ENCODE data around the gene AKIP1.
"Not testable (repeated sequence)": the region's sequence is repeated elsewhere in the genome, so short reads cannot be mapped to it uniquely, and the experiment has no call there.

The AKIP1 gene

DNA sequence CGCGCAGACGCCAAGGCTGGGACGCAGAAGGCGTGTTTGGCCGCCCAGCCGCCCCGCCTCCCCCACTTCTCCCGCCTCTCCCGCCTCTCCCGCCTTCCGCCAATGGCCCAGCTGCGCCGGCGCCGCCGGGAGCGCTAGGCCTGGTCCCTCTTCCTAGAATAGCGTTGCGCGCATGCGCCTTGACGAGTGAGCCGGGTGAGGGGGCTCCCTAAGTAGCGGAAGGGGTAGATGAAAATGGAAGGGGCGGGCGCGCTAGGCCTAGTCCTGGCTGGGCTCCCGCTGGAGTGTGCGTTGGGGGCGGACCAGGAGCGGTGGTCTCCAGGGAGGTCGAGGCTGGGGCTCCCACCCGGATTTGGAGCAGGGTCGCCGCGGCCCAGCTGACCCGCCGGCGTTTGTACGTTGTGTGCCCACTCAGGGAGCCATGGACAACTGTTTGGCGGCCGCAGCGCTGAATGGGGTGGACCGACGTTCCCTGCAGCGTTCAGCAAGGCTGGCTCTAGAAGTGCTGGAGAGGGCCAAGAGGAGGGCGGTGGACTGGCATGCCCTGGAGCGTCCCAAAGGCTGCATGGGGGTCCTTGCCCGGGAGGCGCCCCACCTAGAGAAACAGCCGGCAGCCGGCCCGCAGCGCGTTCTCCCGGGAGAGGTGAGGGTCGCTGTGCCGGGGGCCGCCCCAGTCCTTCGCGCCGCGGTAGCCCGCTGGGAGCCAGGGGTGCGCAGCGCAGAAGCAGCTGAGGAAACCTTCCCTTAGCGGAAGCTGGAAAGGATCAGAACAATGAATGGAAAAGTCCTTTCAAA is at the start of gene AKIP1:
Gene AKIP1, plus strand, starts transcription at position 161 of the 795 bp plus-strand sequence. Its CDS starts 261 bp downstream, at position 422.
- DNase-seq: peak; percentile 78

GRCh38 chr11:8863838-8864237 is 47.2 kb upstream of the AKIP1 start:
- no peak for DNase-seq

DNA sequence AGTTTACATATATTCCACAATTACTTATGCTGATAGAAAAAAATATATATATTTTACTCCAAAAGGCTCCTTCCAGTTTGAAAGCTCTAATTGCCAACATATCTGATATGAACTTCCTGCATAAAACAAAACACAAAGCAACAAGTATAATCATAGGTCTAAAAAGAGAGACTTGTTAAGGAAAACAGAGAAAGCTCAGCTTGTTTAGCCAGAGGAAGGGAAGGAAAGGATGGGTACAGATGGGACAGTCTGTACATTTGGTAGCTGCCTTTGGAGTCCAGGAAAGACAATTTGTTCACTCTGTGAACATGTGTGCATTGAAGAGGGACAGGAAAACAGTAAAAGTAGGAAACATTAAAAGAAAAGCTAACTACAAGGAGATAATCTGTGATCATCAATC is 45.7 kb upstream of the AKIP1 start:
- DNase-seq: no peak

- DNase-seq: no peak
Measured at GRCh38 chr11:8867035-8867434, 44.0 kb upstream of the AKIP1 start.

GRCh38 chr11:8867931-8868631 is 42.9 kb upstream of the AKIP1 start:
- DNase-seq: no peak

DNA sequence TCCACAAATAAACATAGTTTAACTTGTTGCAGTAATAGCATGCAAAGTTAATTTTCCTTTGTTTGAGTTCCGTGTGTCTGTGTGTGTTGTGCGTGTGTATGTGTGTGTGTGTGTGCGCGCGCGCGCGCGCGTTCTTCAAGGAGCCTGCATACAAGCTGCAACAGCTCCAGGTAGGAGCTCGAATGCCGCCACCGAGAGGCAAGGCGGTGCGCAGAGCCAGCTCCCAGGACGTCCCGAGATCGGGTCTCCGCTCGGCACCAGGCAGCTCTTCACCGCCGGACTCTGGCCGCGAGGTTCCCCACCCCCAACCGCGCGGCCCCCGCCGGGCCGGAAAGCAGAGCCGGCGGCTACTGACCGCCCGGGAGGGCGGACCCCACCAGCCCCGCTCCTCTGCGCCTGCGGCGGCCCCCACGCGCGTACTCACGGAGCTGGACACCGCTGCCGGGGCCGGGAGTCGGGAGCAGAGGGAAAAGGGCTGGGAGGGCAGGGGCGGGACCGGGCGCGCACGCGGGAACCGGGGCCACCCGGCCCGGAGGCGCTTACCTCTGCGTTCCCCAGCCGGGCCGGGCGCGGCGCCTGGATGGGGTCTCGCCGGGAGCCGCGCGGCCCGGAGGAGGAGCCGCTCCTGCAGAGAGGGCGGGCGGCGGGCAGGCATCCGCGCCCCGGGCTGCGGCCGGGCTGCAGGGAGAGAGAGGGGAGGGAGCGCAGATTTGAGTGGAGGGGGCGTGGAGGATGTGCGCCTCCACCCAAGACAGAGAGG is 40.4 kb upstream of the AKIP1 start:
- DNase-seq: no peak

DNA sequence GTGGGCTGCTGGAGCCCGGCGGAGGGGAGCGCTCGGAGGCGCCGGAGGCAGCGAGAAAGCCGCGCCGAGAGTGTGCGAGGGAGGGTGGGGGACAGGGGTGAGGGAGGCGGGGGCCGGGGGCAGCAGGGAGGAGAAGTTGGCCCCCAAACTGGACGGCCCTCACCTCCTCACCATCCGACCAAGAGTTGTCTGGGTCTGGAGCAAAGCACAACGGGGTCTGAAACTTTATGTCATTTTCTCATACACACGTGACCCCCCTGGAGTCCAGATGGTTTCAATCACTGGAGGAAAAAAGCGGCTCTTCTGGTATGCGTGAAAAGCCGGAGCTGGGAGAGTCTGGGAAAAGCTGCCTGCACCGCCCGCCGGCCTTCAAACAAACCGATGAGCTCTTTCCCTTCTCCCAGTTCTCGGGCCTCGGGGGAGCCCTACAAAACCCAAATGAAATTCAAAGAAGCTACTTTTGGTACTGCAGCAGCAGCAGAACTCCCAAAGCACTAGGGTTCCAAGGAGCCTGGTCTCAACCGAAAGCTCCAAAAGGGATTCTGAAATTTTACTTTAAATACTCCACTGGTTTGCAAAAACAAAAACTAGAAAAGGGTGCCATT is 39.7 kb upstream of the AKIP1 start:
- DNase-seq: no peak

GRCh38 chr11:8871962-8872361 is 39.0 kb upstream of the AKIP1 start:
- no peak for DNase-seq

- no peak for DNase-seq
Measured at GRCh38 chr11:8873741-8874405, 37.1 kb upstream of the AKIP1 start.

DNA sequence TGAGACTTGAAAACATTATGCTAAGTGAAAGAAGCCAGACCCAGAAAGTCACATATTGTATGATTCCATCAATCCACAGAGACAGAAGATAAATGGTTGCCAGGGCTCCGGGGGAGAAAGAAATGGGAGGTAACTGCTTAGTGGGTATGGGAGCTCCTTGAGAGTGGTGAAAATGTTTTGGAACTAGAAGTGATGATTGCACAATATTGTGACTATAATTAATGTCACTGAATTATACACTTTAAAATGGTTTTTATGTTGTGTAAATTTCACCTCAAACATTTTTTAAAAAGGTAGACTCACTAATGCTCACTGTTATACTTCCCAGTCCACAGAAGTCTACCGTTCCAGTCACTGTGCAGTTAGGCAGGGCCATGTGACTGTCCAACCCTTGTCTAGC is 32.2 kb upstream of the AKIP1 start:
- DNase-seq: no peak

- not testable (repeated sequence) for DNase-seq
Measured at GRCh38 chr11:8881585-8881984, 29.4 kb upstream of the AKIP1 start.

DNA sequence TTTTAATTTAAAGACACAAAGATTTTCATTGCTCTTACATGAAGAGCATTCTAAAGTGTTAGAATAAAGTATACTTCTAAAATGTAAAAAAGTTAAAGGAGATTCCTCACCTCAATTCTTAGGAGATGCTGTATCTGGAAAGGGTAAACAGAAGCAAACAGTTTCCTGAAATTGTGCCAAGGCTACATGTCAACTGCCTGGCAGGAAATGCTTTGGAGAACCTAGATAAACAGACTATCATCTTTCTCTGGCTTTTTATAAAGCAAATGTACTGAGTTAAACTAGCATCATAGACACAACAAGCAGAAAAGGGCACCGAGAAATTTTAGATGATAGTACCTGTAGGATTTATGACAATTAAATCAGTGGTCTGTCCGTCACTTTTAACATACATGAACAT is 24.7 kb upstream of the AKIP1 start:
- no peak for DNase-seq

- not testable (repeated sequence) for DNase-seq
Measured at GRCh38 chr11:8891185-8891584, 19.8 kb upstream of the AKIP1 start.

GRCh38 chr11:8899119-8899753 is 11.8 kb upstream of the AKIP1 start:
- no peak for DNase-seq

- DNase-seq: no peak
Measured at GRCh38 chr11:8905528-8906165, 5.3 kb upstream of the AKIP1 start.

DNA sequence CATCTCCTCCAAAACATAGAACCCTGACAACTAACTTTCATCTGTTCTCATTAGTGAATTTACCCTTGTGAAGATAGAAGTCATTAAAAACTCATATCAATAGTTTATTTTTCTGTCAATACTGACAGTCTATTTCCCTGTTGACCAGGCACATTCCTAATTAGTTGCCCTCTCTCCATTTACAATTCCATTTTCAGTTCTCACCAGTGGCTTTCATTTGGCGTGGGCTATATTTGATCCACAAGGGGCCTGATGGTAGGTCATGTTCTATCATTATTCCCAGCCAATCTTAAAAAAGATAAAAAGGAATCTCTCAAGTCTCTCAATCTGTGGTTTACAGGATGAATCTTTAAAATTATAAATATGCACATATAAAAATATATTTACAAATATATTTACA is 3.9 kb upstream of the AKIP1 start:
- DNase-seq: no peak

GRCh38 chr11:8908099-8908498 is 2.9 kb upstream of the AKIP1 start:
- DNase-seq: no peak

DNA sequence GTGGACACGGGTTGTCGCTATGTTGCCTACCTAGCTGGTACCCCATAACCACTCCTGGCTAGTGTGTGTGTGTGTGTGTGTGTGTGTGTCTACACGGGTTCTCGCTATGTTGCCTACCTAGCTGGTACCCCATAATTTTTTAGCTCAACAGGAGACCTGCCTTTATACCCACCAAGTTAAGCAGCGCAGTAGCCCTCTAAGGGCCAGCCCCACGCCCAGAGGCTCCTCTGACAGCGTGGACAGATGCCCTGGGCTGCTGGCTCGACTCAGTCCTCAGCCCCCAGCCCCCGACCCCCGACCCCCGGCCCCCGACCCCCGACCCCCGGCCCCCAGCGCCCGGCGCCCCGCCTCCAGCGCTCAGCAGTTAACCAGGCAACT is 351 bp upstream of the AKIP1 start:
- no peak for DNase-seq

DNA sequence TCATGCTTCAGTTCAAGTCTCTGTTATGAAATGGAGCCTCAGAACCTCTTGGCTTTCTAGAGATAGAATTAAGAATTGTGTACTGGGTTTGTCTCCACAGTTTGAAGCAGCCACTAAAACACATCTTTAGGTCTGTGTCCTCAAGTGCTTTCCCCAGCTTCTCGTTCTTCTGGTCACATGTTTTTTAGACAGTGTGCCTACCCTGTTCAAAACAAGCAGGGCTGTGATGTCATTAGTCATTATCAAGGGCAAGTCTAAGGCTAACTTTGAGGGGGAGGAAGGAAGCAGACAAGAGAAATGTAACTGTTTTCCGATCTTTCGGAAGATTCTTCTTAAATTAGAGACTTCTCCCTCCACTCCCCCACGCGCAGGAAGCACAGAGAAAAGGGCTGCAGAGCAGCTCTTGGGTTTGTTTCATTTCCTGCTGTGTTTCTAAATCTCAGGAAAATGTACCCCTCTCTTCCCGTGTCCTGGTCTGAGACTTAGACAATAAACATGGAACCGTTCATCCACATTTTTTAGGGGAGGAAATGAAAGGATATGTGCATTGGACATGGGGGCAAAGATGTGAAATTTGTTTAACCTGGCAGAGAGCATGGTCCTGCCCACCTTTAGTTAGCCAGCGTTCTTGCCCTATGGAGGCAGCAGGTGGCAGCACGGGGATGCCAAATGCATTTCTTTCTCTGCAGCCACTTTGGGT is 3.1 kb downstream of the AKIP1 start:
- peak; percentile 57 for DNase-seq

- no peak for DNase-seq
Measured at GRCh38 chr11:8914661-8915018, 3.7 kb downstream of the AKIP1 start.

GRCh38 chr11:8917157-8917825 is 6.3 kb downstream of the AKIP1 start:
- DNase-seq: no peak
